DMS 273 (cell line): ENCODE results near the gene KLK12.

Experiments
- DNase-seq: peaks from one replicate; lab custom pipeline; 2025; ENCODE audit not compliant: unreplicated experiment; lab: John Stamatoyannopoulos, UW

The KLK12 gene

GRCh38 chr19:50983625-50984292, 51.0 kb downstream of the KLK12 start, which contains the start of gene KLK7:
KLK7 (minus strand) TSS chr19:50983917; CDS start chr19:50982399, 1,518 bp downstream.
- no peak for DNase-seq

DNA sequence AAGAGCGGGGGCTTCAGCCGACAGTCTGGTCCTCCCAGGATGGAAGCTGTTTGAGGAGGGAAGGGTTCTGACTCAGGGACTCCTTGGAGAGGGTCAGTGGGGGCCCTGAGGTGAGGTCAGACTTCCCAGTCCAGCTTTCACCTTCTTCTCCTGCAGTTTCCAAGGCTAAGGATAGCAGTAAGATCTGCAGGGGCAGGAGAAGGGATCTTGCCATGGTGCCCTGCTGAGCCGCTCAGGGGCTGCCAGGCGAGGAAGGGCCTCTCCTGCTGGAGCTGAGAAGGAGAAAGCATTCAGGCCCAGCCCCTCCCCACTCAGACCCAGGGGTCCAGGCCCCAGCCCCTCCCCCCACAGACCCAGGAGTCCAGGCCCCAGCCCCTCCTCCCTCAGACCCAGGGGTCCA, 52.6 kb downstream of the KLK12 start:
- DNase-seq = no peak

DNA sequence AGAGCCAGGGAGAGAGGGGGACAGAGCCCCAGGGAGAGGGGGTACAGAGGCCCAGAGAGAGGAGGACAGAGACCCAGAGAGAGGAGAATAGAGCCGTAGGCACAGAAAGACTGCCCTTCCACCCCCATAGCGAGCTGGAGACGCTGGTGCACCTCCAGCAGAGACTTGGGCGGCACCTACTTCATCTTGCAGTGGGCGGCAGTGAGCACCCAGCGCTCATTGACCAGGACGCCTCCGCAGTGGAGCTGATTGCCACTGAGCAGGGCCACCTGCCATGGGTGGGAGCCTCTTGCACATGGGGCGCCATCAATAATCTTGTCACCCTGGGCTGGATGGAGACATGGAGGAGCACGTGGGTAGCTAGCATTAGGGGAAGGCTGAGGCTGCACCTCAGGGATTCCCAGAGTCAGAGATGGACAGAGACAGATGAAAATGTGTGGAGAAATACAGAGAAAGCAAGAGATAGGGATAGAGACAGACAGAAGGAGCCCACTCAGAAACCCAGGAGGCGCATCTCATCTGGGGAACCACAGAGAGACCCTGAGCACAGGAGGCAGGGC, 53.1 kb downstream of the KLK12 start:
- DNase-seq = no peak

GRCh38 chr19:50980208-50980607, 54.6 kb downstream of the KLK12 start:
- DNase-seq = no peak

GRCh38 chr19:50979758-50980157, 55.0 kb downstream of the KLK12 start:
- DNase-seq = no peak
